ENCODE measurements around the gene XXYLT1. TPM values are rescaled to one million over a fixed set of nuclear protein-coding genes. Genes with fewer than 3 reads are reported as not detected.
"Not testable (repeated sequence)": the region's sequence is repeated elsewhere in the genome, so short reads cannot be mapped to it uniquely, and the experiment has no call there.

XXYLT1 gene
- total RNA-seq, 1 experiment from 2014 or later: 23.4 TPM

GRCh38 chr3:195236076-195236798 lies 34.7 kb downstream of the XXYLT1 start:
- ChIA-PET CTCF (interaction anchor here (1.2 kb wide), 1 partner anchor 9 kb away, joined by 4 read pairs; no protein-coding TSS in a partner anchor), POLR2A (no interaction called here)
- ATAC-seq: no peak
- Mint-ChIP-seq H3K27ac (no peak overlapping the region), H3K4me1 (peaks cover 21% of the 10 kb centered on the region), H3K9me3 (peaks cover 42% of the 10 kb centered on the region), H3K36me3 (peaks cover 42% of the 10 kb centered on the region), H3K27me3 (ENCODE audit: low read depth) (no peaks in the 10 kb centered on the region; the same call in 1 of the 2 replicates), H3K4me3 (no peak overlapping the region)
- DNase-seq (ENCODE audit: low spot score): no peak
- no peak for TF ChIP-seq ETV6 (CRISPR knock-in tag; IDR thresholded peaks at IDR 0.05)
- TF ChIP-seq HMGXB4 (CRISPR knock-in tag; IDR thresholded peaks at IDR 0.05): no peak
- no peak for TF ChIP-seq ZNF423 (CRISPR knock-in tag; IDR thresholded peaks at IDR 0.05)
- TF ChIP-seq ZNF263 (CRISPR knock-in tag; IDR thresholded peaks at IDR 0.05; ENCODE audit: low read depth): no peak
- TF ChIP-seq, protein P1, sequence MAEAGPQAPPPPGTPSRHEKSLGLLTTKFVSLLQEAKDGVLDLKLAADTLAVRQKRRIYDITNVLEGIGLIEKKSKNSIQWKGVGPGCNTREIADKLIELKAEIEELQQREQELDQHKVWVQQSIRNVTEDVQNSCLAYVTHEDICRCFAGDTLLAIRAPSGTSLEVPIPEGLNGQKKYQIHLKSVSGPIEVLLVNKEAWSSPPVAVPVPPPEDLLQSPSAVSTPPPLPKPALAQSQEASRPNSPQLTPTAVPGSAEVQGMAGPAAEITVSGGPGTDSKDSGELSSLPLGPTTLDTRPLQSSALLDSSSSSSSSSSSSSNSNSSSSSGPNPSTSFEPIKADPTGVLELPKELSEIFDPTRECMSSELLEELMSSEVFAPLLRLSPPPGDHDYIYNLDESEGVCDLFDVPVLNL (CRISPR knock-in tag; IDR thresholded peaks at IDR 0.05; ENCODE audit: borderline replicate concordance, low read depth): no peak
- no peak for TF ChIP-seq TCF7 (CRISPR knock-in tag; IDR thresholded peaks at IDR 0.05; ENCODE audit: low read depth)

GRCh38 chr3:195230244-195230643 lies 40.7 kb downstream of the XXYLT1 start:
- H3K27me3 Mint-ChIP-seq (ENCODE audit: low read depth): no peaks in the 10 kb centered on the region; the same call in 1 of the 2 replicates
- CTCF ChIA-PET: no interaction called here
- H3K9me3 Mint-ChIP-seq: peaks cover 44% of the 10 kb centered on the region
- peaks cover 35% of the 10 kb centered on the region for H3K36me3 Mint-ChIP-seq
- no peaks in the 10 kb centered on the region for H3K4me1 Mint-ChIP-seq
- H3K4me3 Mint-ChIP-seq: no peak overlapping the region
- TF ChIP-seq, protein P2, sequence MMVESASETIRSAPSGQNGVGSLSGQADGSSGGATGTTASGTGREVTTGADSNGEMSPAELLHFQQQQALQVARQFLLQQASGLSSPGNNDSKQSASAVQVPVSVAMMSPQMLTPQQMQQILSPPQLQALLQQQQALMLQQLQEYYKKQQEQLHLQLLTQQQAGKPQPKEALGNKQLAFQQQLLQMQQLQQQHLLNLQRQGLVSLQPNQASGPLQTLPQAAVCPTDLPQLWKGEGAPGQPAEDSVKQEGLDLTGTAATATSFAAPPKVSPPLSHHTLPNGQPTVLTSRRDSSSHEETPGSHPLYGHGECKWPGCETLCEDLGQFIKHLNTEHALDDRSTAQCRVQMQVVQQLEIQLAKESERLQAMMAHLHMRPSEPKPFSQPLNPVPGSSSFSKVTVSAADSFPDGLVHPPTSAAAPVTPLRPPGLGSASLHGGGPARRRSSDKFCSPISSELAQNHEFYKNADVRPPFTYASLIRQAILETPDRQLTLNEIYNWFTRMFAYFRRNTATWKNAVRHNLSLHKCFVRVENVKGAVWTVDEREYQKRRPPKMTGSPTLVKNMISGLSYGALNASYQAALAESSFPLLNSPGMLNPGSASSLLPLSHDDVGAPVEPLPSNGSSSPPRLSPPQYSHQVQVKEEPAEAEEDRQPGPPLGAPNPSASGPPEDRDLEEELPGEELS (CRISPR knock-in tag; IDR thresholded peaks at IDR 0.05): no peak
- no peak for TF ChIP-seq TEAD1 (CRISPR knock-in tag; IDR thresholded peaks at IDR 0.05)
- no peak for TF ChIP-seq FOXK1 (CRISPR knock-in tag; IDR thresholded peaks at IDR 0.05)
- TF ChIP-seq ATF1 (CRISPR knock-in tag; IDR thresholded peaks at IDR 0.05): no peak
- TF ChIP-seq, protein P3, sequence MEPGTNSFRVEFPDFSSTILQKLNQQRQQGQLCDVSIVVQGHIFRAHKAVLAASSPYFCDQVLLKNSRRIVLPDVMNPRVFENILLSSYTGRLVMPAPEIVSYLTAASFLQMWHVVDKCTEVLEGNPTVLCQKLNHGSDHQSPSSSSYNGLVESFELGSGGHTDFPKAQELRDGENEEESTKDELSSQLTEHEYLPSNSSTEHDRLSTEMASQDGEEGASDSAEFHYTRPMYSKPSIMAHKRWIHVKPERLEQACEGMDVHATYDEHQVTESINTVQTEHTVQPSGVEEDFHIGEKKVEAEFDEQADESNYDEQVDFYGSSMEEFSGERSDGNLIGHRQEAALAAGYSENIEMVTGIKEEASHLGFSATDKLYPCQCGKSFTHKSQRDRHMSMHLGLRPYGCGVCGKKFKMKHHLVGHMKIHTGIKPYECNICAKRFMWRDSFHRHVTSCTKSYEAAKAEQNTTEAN (CRISPR knock-in tag; IDR thresholded peaks at IDR 0.05): no peak
- TF ChIP-seq ZBTB21 (CRISPR knock-in tag; IDR thresholded peaks at IDR 0.05; ENCODE audit: borderline replicate concordance): no peak
- TF ChIP-seq AR (CRISPR knock-in tag; IDR thresholded peaks at IDR 0.05): no peak
- no peak for TF ChIP-seq NR1H2 (CRISPR knock-in tag; IDR thresholded peaks at IDR 0.05)
- TF ChIP-seq, protein P4, sequence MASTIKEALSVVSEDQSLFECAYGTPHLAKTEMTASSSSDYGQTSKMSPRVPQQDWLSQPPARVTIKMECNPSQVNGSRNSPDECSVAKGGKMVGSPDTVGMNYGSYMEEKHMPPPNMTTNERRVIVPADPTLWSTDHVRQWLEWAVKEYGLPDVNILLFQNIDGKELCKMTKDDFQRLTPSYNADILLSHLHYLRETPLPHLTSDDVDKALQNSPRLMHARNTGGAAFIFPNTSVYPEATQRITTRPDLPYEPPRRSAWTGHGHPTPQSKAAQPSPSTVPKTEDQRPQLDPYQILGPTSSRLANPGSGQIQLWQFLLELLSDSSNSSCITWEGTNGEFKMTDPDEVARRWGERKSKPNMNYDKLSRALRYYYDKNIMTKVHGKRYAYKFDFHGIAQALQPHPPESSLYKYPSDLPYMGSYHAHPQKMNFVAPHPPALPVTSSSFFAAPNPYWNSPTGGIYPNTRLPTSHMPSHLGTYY (CRISPR knock-in tag; IDR thresholded peaks at IDR 0.05): no peak
- no peak for TF ChIP-seq JUN (CRISPR knock-in tag; IDR thresholded peaks at IDR 0.05)
- no peak for ATAC-seq
- H3K27ac Mint-ChIP-seq: no peak overlapping the region
- POLR2A ChIA-PET: no interaction called here
- no peak for DNase-seq (ENCODE audit: low spot score)

DNA sequence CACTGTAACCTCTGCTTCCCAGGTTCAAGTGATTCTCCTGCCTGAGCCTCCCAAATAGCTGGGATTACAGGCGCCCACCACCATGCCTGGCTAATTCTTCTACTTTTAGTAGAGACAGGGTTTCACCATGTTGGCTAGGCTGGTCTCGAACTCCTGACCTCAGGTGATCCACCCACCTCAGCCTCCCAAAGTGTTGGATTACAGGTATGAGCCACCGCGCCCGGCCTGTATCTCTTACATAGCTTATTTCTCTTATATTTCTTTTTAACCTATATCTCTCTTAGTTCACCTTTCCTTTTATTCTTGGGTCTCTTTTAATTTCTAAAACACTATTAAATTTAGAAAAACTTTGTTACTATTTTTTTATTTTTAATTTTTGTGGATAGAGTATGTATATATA lies 42.1 kb downstream of the XXYLT1 start:
- ATAC-seq; H3K4me3 Mint-ChIP-seq; H3K27ac Mint-ChIP-seq; H3K4me1 Mint-ChIP-seq; DNase-seq (ENCODE audit: low spot score); H3K27me3 Mint-ChIP-seq (ENCODE audit: low read depth); CTCF ChIA-PET: not testable (repeated sequence)
- Mint-ChIP-seq H3K9me3 (peaks cover 37% of the 10 kb centered on the region), H3K36me3 (peaks cover 28% of the 10 kb centered on the region)
- POLR2A ChIA-PET: interaction anchor here (0.7 kb wide), 1 partner anchor 18 kb away, joined by 6 read pairs; no protein-coding TSS in a partner anchor

Data from WTC11 (cell line).